Smooth muscle cell (in vitro differentiated cells): ENCODE measurements around the gene PAX2. TPM values are rescaled to one million over a fixed set of nuclear protein-coding genes. Genes with fewer than 3 reads are reported as not detected.

Experiments
- DNase-seq: peaks from one replicate; lab custom pipeline; 2025; ENCODE audit not compliant: unreplicated experiment; lab: John Stamatoyannopoulos, UW
- H2AFZ ChIP-seq: fragments of 200-600 bp; sonication (generic); 2 replicates; pipeline ENCODE4 v1.6.0; 2016; ENCODE audit warnings: antibody characterized with exemption, low read depth, mild to moderate bottlenecking
- H3F3A ChIP-seq: fragments of 200-600 bp; sonication (generic); 2 replicates; pipeline ENCODE4 v1.6.0; 2017; ENCODE audit warnings: antibody characterized with exemption, low read depth
- H3K27ac ChIP-seq: fragments of 200-600 bp; sonication (generic); 2 replicates; pipeline ENCODE4 v1.5.1; 2016; ENCODE audit warnings: low read depth, mild to moderate bottlenecking
- H3K27me3 ChIP-seq: fragments of 200-600 bp; sonication (generic); 2 replicates; pipeline ENCODE4 v1.6.1; 2016; ENCODE audit warnings: low read depth, mild to moderate bottlenecking
- H3K36me3 ChIP-seq: fragments of 200-600 bp; sonication (generic); 2 replicates; pipeline ENCODE4 v1.5.1; 2016; ENCODE audit warnings: low read depth
- H3K4me1 ChIP-seq: fragments of 200-600 bp; sonication (generic); 2 replicates; pipeline ENCODE4 v1.5.1; 2016; ENCODE audit warnings: low read depth
- H3K4me2 ChIP-seq: fragments of 200-600 bp; sonication (generic); 2 replicates; pipeline ENCODE4 v1.6.0; 2016; ENCODE audit warnings: mild to moderate bottlenecking
- H3K4me3 ChIP-seq: fragments of 200-600 bp; sonication (generic); 2 replicates; pipeline ENCODE4 v1.5.1; 2016; ENCODE audit warnings: mild to moderate bottlenecking
- H3K79me2 ChIP-seq: fragments of 200-600 bp; sonication (generic); 2 replicates; pipeline ENCODE4 v1.6.0; 2016; ENCODE audit warnings: low read depth, mild to moderate bottlenecking
- H3K9ac ChIP-seq: fragments of 200-600 bp; sonication (generic); 2 replicates; pipeline ENCODE4 v1.6.0; 2016; ENCODE audit warnings: low read depth
- H3K9me3 ChIP-seq: fragments of 200-600 bp; sonication (generic); replicated peaks from 2 replicates; pipeline ENCODE4 v1.5.1; 2016; ENCODE audit warnings: low read depth
- H4K20me1 ChIP-seq: fragments of 200-600 bp; sonication (generic); 2 replicates; pipeline ENCODE4 v1.6.0; 2016; ENCODE audit warnings: low read depth
- WGBS: methylation state at CpG from one replicate; pipeline ENCODE4 v1.1.7; 2016; ENCODE audit warnings: low lambda C conversion rate; 5-methylcytosine and 5-hydroxymethylcytosine counted together
- polyA plus RNA-seq: library from polyadenylated mRNA; unstranded; fragments of >200 nt; fragmentation: Nextera tagmentation; extraction: Ambion mirVana; gene quantifications from 2 replicates; pipeline ENCODE4 v1.2.1, GENCODE V29; 2016
- total RNA-seq: library from RNA; depleted of rRNA; stranded (reverse); fragments of >200 nt; gene quantifications from 2 replicates; pipeline ENCODE4 v1.2.3, GENCODE V29; 2014
- TF ChIP-seq, protein P1 (sequence below): fragments of 200-600 bp; sonication (generic); IDR thresholded peaks from 2 replicates; pipeline ENCODE4 v1.5.1; 2017; ENCODE audit warnings: borderline replicate concordance, mild to moderate bottlenecking, antibody characterized with exemption; ENCODE audit not compliant: insufficient read depth, poor library complexity, severe bottlenecking

PAX2 gene
- total and polyA plus RNA-seq, 2 experiments from 2014 or later, result not detected

DNA sequence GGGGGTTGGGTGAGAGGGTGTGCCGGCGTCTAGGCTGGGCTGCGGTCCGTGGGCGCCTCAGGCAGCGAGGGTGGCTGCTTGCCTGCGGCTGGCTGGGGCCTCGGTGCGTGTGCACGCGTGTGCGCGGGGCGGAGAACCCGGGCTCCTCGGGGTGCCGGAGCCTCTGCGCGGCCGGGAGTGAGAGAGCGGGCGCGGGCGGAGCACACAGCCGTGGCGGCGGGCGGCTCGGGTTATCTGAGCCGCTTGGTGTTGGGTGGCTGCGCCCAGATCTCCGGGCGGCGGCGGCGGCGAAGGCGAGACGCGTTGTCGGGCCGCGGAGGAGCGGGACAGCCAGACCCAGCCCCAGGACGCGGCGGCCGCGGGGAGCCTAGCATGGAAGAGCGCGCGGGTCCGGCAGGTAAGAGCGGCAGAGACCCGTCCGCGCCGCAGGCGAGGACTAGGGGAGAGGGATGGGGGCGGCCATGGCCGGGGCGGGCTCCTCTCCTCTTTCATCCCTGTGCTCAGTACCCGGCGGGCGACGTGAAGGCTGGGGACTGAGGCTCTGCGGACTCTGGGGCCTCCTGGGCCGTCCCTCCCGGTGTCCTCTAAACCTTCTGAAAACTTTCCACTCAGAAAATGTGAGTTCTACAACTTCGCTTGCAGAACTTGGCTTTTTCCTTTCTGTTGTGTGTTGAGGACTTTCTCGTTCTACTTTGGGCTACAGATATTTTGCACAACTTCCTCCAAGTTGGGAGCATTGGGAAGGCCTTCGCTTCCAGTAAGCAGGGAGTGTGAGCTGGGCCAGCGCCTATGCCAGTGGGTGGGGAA lies 9.8 kb upstream of the PAX2 start:
- Histone ChIP-seq H3K9ac (no peak overlapping the region), H3K9me3 (no peaks in the 10 kb centered on the region), H3K4me3 (no peak overlapping the region), H3K36me3 (no peaks in the 10 kb centered on the region), H2AFZ (no peak overlapping the region), H4K20me1 (no peaks in the 10 kb centered on the region), H3K4me2 (peak overlapping the region; percentile 74), H3K27me3 (peaks cover 100% of the 10 kb centered on the region), H3K79me2 (no peaks in the 10 kb centered on the region), H3K4me1 (peaks cover 16% of the 10 kb centered on the region), H3F3A (no peaks in the 10 kb centered on the region), H3K27ac (no peak overlapping the region)
- TF ChIP-seq, protein P1, sequence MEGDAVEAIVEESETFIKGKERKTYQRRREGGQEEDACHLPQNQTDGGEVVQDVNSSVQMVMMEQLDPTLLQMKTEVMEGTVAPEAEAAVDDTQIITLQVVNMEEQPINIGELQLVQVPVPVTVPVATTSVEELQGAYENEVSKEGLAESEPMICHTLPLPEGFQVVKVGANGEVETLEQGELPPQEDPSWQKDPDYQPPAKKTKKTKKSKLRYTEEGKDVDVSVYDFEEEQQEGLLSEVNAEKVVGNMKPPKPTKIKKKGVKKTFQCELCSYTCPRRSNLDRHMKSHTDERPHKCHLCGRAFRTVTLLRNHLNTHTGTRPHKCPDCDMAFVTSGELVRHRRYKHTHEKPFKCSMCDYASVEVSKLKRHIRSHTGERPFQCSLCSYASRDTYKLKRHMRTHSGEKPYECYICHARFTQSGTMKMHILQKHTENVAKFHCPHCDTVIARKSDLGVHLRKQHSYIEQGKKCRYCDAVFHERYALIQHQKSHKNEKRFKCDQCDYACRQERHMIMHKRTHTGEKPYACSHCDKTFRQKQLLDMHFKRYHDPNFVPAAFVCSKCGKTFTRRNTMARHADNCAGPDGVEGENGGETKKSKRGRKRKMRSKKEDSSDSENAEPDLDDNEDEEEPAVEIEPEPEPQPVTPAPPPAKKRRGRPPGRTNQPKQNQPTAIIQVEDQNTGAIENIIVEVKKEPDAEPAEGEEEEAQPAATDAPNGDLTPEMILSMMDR, result no peak
- WGBS, result 4% methylated on average over 46 of the region's 73 CpGs
- DNase-seq, result no peak

DNA sequence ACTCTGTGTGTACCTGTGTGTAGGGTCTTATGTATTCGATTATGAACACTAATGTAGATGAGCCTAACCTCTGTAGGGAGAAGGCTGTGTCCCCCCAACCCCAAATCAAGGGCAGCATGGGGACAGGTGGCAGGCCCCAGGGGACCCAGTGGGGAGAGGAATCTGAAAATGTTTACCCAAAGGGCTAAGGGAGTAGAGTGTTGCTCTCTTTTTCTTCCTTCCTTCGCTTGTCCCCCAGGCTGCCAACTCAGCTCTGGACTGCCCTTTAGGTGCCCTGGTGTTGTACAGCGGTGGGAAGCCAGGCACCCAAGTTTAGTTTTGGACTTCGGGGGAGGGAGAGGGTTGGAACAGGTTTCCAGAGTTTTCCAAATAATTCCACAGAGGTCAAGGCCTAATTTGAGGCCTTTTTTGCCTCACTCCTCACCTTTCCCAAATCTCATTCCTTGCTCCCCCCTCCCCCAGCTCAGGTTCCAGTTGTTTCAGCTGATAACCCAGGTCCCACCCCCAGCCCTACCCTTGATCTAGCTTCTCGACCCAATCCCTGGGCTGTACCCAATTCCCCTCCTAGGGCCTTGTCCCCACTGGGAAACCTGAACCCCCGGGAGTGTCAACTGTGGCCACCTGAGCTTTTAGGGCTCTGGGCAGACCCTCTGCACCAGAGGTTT lies 9.1 kb upstream of the PAX2 start:
- Histone ChIP-seq H3K4me3 (no peak overlapping the region), H3K4me2 (no peak overlapping the region), H3K79me2 (no peaks in the 10 kb centered on the region), H3K27me3 (peaks cover 100% of the 10 kb centered on the region), H3K4me1 (peaks cover 13% of the 10 kb centered on the region), H3K9me3 (no peaks in the 10 kb centered on the region), H2AFZ (no peak overlapping the region), H3K27ac (no peak overlapping the region), H3K36me3 (no peaks in the 10 kb centered on the region), H3F3A (no peaks in the 10 kb centered on the region), H3K9ac (no peak overlapping the region), H4K20me1 (no peaks in the 10 kb centered on the region)
- 35% methylated on average over 6 of the region's 6 CpGs for WGBS
- no peak for DNase-seq
- TF ChIP-seq, protein P1, result no peak

DNA sequence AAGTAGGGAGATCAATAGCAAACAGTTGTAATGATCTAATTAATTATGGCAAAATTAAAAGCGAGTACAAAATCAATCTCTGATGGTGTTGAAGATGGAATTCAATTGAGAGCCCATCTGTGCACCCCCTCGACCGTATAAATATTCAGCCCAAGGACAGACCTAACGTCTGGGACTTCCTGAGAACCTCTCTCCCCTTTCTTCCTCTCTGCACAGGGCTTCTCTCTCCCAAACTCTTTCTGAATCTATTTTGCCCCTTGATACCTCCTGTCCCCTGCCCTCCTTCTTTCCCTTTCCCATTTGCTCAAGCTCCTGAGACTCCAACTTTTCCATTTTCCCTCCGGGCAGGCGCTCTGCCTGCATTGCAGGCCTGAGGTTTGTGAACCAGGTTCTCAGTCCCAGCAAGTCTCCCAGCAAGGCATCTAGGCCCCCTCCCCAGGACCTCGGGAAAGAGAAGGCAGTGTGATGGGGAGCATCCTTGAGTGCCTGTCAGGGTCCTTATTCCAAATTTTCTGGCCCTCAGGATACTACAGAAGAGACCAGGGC lies 8.5 kb upstream of the PAX2 start:
- Histone ChIP-seq H3K79me2 (no peaks in the 10 kb centered on the region), H3K36me3 (no peaks in the 10 kb centered on the region), H3K27ac (no peak overlapping the region), H3K4me3 (no peak overlapping the region), H3K27me3 (peaks cover 100% of the 10 kb centered on the region), H3K4me2 (peak overlapping the region; percentile 80), H3K9me3 (no peaks in the 10 kb centered on the region), H3K9ac (no peak overlapping the region), H3F3A (no peaks in the 10 kb centered on the region), H4K20me1 (no peaks in the 10 kb centered on the region), H2AFZ (no peak overlapping the region), H3K4me1 (peaks cover 19% of the 10 kb centered on the region)
- 14% methylated on average over 7 of the region's 7 CpGs for WGBS
- TF ChIP-seq, protein P1, result no peak
- DNase-seq, result no peak
